Colon (tissue), 2 donors: ENCODE data around the gene ABI2.

Experiments
- FAIRE-seq: peaks from 2 replicates; lab custom pipeline; 2012; peaks lifted over from hg19 to GRCh38; lab: Jason Lieb, UNC
- donor health status: control.
- donor health status: control.

ABI2 gene

DNA sequence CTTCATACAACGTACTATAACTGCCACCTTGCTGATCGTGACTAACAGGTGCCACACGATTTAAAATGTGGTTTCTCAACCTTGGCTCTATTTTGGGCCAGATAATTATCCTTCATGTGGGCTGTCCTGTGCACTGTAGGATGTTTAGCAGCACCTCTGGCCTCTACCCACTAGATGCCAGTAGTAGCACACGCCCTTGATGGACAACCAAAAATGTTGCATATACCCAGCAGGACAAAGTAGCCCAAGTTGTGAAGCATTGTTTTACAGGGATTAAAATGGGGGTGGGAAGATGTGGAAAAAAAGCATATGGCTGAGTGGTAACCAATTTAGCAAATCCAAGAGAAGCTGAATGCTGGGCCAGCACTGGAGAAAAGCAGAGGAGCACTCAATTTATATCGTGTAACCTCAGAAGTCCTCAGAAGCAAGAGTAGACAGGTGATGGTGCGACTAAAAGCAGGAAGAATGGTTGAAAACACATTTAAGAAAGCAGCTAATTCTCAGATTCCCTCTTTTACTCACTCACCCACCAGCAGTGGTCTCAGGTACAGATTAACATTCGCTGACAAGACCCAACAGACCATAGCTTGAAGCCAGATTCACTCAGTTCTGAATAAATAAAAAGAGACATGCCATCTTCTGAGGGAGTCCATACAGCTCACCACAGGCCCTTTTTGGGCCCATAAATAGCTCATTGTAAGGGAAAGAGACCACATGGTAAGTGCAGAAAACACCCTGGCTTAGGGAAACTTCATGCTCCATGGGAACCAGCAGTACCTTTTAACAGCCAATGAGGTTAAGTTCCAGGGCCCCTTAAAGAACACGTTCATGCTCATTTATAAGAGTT is 156.3 kb downstream of the ABI2 start:
- no peak for FAIRE-seq

GRCh38 chr2:203489531-203489930 is 161.3 kb downstream of the ABI2 start:
- no peak for FAIRE-seq

- no peak for FAIRE-seq
These were observed 162.2 kb downstream of the ABI2 start for GRCh38 chr2:203490391-203490790.

- no peak for FAIRE-seq
These were observed 164.8 kb downstream of the ABI2 start for GRCh38 chr2:203492965-203493364.
